Effector memory CD4-positive, alpha-beta T cell (primary cell): ENCODE results near the gene NFASC.

Experiments used
- DNase-seq, 3 donors: peaks; one replicate each; pipeline ENCODE4 v3.0.0-alpha.2; 2020
- H3K27ac ChIP-seq: 2 replicates; pipeline ENCODE4 v1.7.0; 2013; ENCODE audit warnings: mild to moderate bottlenecking, low read length, moderate library complexity; ENCODE audit not compliant: insufficient read depth, poor library complexity, severe bottlenecking
- H3K27me3 ChIP-seq: replicated peaks from 2 replicates; pipeline ENCODE4 v1.7.0; 2013; ENCODE audit warnings: mild to moderate bottlenecking, low read length; ENCODE audit not compliant: insufficient read depth, control insufficient read depth, poor library complexity, severe bottlenecking
- H3K36me3 ChIP-seq: 2 replicates; pipeline ENCODE4 v1.7.0; 2013; ENCODE audit warnings: mild to moderate bottlenecking, low read length, moderate library complexity; ENCODE audit not compliant: control insufficient read depth, insufficient read depth
- H3K4me1 ChIP-seq: 2 replicates; pipeline ENCODE4 v1.7.0; 2013; ENCODE audit warnings: low read length, mild to moderate bottlenecking; ENCODE audit not compliant: control insufficient read depth, insufficient read depth, poor library complexity, severe bottlenecking
- H3K4me3 ChIP-seq: 2 replicates; pipeline ENCODE4 v1.7.0; 2013; ENCODE audit warnings: low read length, low read depth, mild to moderate bottlenecking; ENCODE audit not compliant: insufficient read depth, poor library complexity, severe bottlenecking
- H3K9me3 ChIP-seq: 2 replicates; pipeline ENCODE4 v1.7.0; 2013; ENCODE audit warnings: mild to moderate bottlenecking, low read length, moderate library complexity; ENCODE audit not compliant: control insufficient read depth

The NFASC gene

GRCh38 chr1:204931313-204931712 is 60.7 kb downstream of the NFASC start:
- H3K9me3 ChIP-seq: no peaks in the 10 kb centered on the region
- H3K4me1 ChIP-seq: no peaks in the 10 kb centered on the region
- no peaks in the 10 kb centered on the region for H3K27me3 ChIP-seq
- no peak overlapping the region for H3K27ac ChIP-seq
- no peak overlapping the region for H3K4me3 ChIP-seq
- DNase-seq: no peak
- no peaks in the 10 kb centered on the region for H3K36me3 ChIP-seq

- no peak overlapping the region for H3K4me3 ChIP-seq
These were observed 61.3 kb downstream of the NFASC start for GRCh38 chr1:204931768-204932572.

GRCh38 chr1:204932573-204932909 is 61.9 kb downstream of the NFASC start:
- H3K4me1 ChIP-seq: no peaks in the 10 kb centered on the region
- no peaks in the 10 kb centered on the region for H3K27me3 ChIP-seq
- H3K27ac ChIP-seq: no peak overlapping the region
- H3K9me3 ChIP-seq: no peaks in the 10 kb centered on the region
- DNase-seq: no peak
- no peak overlapping the region for H3K4me3 ChIP-seq
- no peaks in the 10 kb centered on the region for H3K36me3 ChIP-seq

More at GRCh38 chr1:204931768-204932572, 61.3 kb downstream of the NFASC start:
- H3K4me1 ChIP-seq: no peaks in the 10 kb centered on the region
- no peaks in the 10 kb centered on the region for H3K27me3 ChIP-seq
- no peaks in the 10 kb centered on the region for H3K9me3 ChIP-seq
- DNase-seq: no peak
- no peak overlapping the region for H3K27ac ChIP-seq
- H3K36me3 ChIP-seq: no peaks in the 10 kb centered on the region

GRCh38 chr1:204935155-204935554 is 64.5 kb downstream of the NFASC start:
- DNase-seq: no peak
- no peaks in the 10 kb centered on the region for H3K27me3 ChIP-seq
- H3K9me3 ChIP-seq: no peaks in the 10 kb centered on the region
- no peak overlapping the region for H3K4me3 ChIP-seq
- no peaks in the 10 kb centered on the region for H3K4me1 ChIP-seq
- H3K36me3 ChIP-seq: no peaks in the 10 kb centered on the region
- H3K27ac ChIP-seq: no peak overlapping the region

- DNase-seq: no peak
- Histone ChIP-seq H3K36me3 (no peaks in the 10 kb centered on the region), H3K4me1 (no peaks in the 10 kb centered on the region), H3K27me3 (no peaks in the 10 kb centered on the region), H3K9me3 (no peaks in the 10 kb centered on the region), H3K4me3 (no peak overlapping the region), H3K27ac (no peak overlapping the region)
These were observed 66.1 kb downstream of the NFASC start for GRCh38 chr1:204936765-204937164.

GRCh38 chr1:204937901-204938300 is 67.2 kb downstream of the NFASC start:
- Histone ChIP-seq H3K36me3 (no peaks in the 10 kb centered on the region), H3K4me3 (no peak overlapping the region), H3K9me3 (no peaks in the 10 kb centered on the region), H3K4me1 (no peaks in the 10 kb centered on the region), H3K27me3 (no peaks in the 10 kb centered on the region), H3K27ac (no peak overlapping the region)
- no peak for DNase-seq

GRCh38 chr1:204940591-204940990 is 69.9 kb downstream of the NFASC start:
- Histone ChIP-seq H3K27ac (no peak overlapping the region), H3K4me3 (no peak overlapping the region), H3K36me3 (no peaks in the 10 kb centered on the region), H3K4me1 (no peaks in the 10 kb centered on the region), H3K27me3 (no peaks in the 10 kb centered on the region), H3K9me3 (no peaks in the 10 kb centered on the region)
- DNase-seq: no peak

GRCh38 chr1:204941421-204942338 is 71.0 kb downstream of the NFASC start:
- no peaks in the 10 kb centered on the region for H3K9me3 ChIP-seq
- no peak overlapping the region for H3K4me3 ChIP-seq
- no peak overlapping the region for H3K27ac ChIP-seq
- H3K36me3 ChIP-seq: no peaks in the 10 kb centered on the region
- DNase-seq: peak in 1 of 3 donors; percentile 5
- H3K27me3 ChIP-seq: no peaks in the 10 kb centered on the region
- no peaks in the 10 kb centered on the region for H3K4me1 ChIP-seq

GRCh38 chr1:204943495-204943894 is 72.8 kb downstream of the NFASC start:
- H3K36me3 ChIP-seq: no peaks in the 10 kb centered on the region
- DNase-seq: no peak
- H3K9me3 ChIP-seq: no peaks in the 10 kb centered on the region
- H3K27me3 ChIP-seq: no peaks in the 10 kb centered on the region
- H3K4me3 ChIP-seq: no peak overlapping the region
- no peaks in the 10 kb centered on the region for H3K4me1 ChIP-seq
- H3K27ac ChIP-seq: no peak overlapping the region

GRCh38 chr1:204944662-204945061 is 74.0 kb downstream of the NFASC start:
- Histone ChIP-seq H3K36me3 (no peaks in the 10 kb centered on the region), H3K9me3 (no peaks in the 10 kb centered on the region), H3K4me3 (no peak overlapping the region), H3K4me1 (no peaks in the 10 kb centered on the region), H3K27me3 (no peaks in the 10 kb centered on the region), H3K27ac (no peak overlapping the region)
- DNase-seq: no peak
